HG02798 (cell line): ENCODE measurements around the gene PHLPP1.
A peak's percentile ranks its signal among the peaks of the same experiment; 100 is the strongest.
"Not testable (repeated sequence)": the region's sequence is repeated elsewhere in the genome, so short reads cannot be mapped to it uniquely, and the experiment has no call there.

Experiments
- ATAC-seq: cut with Tn5 transposase; IDR thresholded peaks from one replicate; pipeline ENCODE4 v1.9.1; 2021; ENCODE audit warnings: mild to moderate bottlenecking; ENCODE audit not compliant: unreplicated experiment, poor library complexity

The PHLPP1 gene

GRCh38 chr18:62799977-62800376, 84.6 kb downstream of the PHLPP1 start:
- no peak for ATAC-seq

GRCh38 chr18:62802523-62802922, 87.2 kb downstream of the PHLPP1 start:
- ATAC-seq: no peak

GRCh38 chr18:62807396-62807795, 92.1 kb downstream of the PHLPP1 start:
- no peak for ATAC-seq

GRCh38 chr18:62808123-62808522, 92.8 kb downstream of the PHLPP1 start:
- no peak for ATAC-seq

GRCh38 chr18:62809445-62809844, 94.1 kb downstream of the PHLPP1 start:
- ATAC-seq: not testable (repeated sequence)

- no peak for ATAC-seq
Observed at GRCh38 chr18:62809900-62810299, 94.6 kb downstream of the PHLPP1 start.

- ATAC-seq: no peak
Observed at GRCh38 chr18:62810682-62811081, 95.3 kb downstream of the PHLPP1 start.

- no peak for ATAC-seq
Observed at GRCh38 chr18:62811674-62812073, 96.3 kb downstream of the PHLPP1 start.

GRCh38 chr18:62812242-62812641, 96.9 kb downstream of the PHLPP1 start:
- no peak for ATAC-seq

GRCh38 chr18:62812876-62813275, 97.5 kb downstream of the PHLPP1 start:
- ATAC-seq: no peak

- ATAC-seq: no peak
Observed at GRCh38 chr18:62814132-62814759, 98.9 kb downstream of the PHLPP1 start.

- no peak for ATAC-seq
Observed at GRCh38 chr18:62825382-62825781, 110.0 kb downstream of the PHLPP1 start.

- no peak for ATAC-seq
Observed at GRCh38 chr18:62827397-62827796, 112.1 kb downstream of the PHLPP1 start.

- no peak for ATAC-seq
Observed at GRCh38 chr18:62828091-62828640, 112.8 kb downstream of the PHLPP1 start.

GRCh38 chr18:62828852-62829251, 113.5 kb downstream of the PHLPP1 start:
- no peak for ATAC-seq

GRCh38 chr18:62829936-62830335, 114.6 kb downstream of the PHLPP1 start:
- ATAC-seq: no peak

GRCh38 chr18:62832282-62832681, 116.9 kb downstream of the PHLPP1 start:
- ATAC-seq: no peak

- no peak for ATAC-seq
Observed at GRCh38 chr18:62833494-62833893, 118.2 kb downstream of the PHLPP1 start.

GRCh38 chr18:62834715-62835114, 119.4 kb downstream of the PHLPP1 start:
- no peak for ATAC-seq

GRCh38 chr18:62837011-62837410, 121.7 kb downstream of the PHLPP1 start:
- ATAC-seq: no peak

- ATAC-seq: peak; percentile 82
Observed at GRCh38 chr18:62838475-62839098, 123.2 kb downstream of the PHLPP1 start.
